GM12891 (cell line): ENCODE measurements around the gene SPPL2A.

Experiments
- POLR2A ChIP-seq: IDR thresholded peaks from 2 replicates; pipeline ENCODE4 v1.6.1; 2011; ENCODE audit warnings: low read depth, low read length, control low read depth
- POLR2AphosphoS5 ChIP-seq: IDR thresholded peaks from 2 replicates; pipeline ENCODE4 v1.6.1; 2011; ENCODE audit warnings: low read depth, low read length, control low read depth
- POU2F2 ChIP-seq: IDR thresholded peaks from 2 replicates; pipeline ENCODE4 v1.6.1; 2011; ENCODE audit warnings: low read depth, mild to moderate bottlenecking, control low read depth, low read length, moderate library complexity

DNA sequence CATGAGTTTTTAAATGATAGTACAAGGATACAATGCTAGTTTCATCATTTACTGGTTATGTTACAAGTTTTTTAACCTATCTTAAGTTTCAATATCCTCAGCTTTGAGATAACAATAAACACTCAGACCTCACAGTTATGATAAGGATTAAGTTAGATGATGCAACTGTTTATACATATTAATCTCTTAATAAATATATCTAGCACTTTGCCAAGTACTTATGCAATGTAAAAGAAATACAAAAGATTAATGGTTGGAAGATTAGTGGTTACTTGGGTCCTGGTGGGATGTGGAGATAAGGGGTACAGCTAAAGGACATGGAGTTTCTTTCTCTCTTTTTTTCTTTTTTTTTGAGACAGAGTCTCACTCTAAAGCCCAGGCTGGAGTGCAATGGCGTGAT lies 12.0 kb downstream of the SPPL2A start:
- TF ChIP-seq POLR2A (no peak), POLR2AphosphoS5 (no peak), POU2F2 (no peak)
